Measurements from ENCODE around the gene RPS6KA3.
"Not testable (repeated sequence)": the region's sequence is repeated elsewhere in the genome, so short reads cannot be mapped to it uniquely, and the experiment has no call there.

The RPS6KA3 gene

GRCh38 chrX:20265221-20265725 lies 1.4 kb downstream of the RPS6KA3 start:
- DNase-seq (ENCODE audit: low spot score): peak; percentile 66

GRCh38 chrX:20263474-20263873 lies 3.2 kb downstream of the RPS6KA3 start:
- no peak for DNase-seq (ENCODE audit: low spot score)

GRCh38 chrX:20260885-20261284 lies 5.8 kb downstream of the RPS6KA3 start:
- DNase-seq (ENCODE audit: low spot score): no peak

DNA sequence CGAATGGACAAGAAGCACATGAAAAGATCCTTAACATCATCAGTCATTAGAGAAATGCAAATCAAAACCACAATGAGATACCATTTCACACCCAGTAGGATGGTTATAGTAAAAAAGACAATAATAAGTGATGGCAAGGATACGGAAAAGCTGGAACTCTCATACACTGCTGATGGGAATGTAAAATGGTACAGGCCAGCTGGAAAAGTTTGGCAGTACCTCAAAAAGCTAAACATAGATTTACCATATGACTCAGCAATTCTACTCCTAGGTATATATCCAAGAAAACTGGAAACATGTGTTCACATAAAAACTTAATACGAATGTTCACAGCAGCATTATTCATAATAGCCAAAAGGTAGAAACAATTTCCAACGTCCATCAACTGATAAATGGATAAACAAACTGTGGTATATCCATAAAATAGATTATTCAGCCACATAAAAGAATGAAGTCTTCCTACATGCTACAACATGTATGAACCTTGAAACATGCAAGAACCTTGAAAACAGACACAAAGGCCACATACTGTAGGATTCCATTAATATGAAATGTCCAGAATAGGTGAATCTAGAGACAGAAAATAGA lies 11.9 kb downstream of the RPS6KA3 start:
- DNase-seq (ENCODE audit: low spot score): no peak

- no peak for DNase-seq (ENCODE audit: low spot score)
Observed at GRCh38 chrX:20253232-20253543, 13.5 kb downstream of the RPS6KA3 start.

- no peak for DNase-seq (ENCODE audit: low spot score)
Observed at GRCh38 chrX:20252381-20253231, 14.1 kb downstream of the RPS6KA3 start.

DNA sequence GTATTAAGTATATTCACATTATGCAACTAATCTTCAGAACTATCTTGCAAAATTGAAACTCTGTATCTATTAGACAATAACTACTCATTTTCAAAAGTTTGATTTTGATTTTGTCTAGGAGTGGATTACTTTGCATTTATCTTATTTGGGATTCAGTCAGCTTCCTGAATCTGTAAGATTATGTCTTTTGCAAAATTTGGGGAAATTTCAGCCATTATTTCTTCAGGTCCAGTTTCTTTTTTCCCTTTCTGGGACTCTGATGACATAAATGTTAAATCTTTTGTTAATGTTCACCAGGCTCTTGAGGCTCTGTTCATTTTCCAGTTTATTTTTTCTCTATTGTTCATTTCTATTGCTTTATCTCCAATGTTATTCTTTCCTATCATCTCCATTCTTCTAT lies 15.0 kb downstream of the RPS6KA3 start:
- DNase-seq (ENCODE audit: low spot score): no peak

GRCh38 chrX:20250146-20250545 lies 16.6 kb downstream of the RPS6KA3 start:
- not testable (repeated sequence) for DNase-seq (ENCODE audit: low spot score)

DNA sequence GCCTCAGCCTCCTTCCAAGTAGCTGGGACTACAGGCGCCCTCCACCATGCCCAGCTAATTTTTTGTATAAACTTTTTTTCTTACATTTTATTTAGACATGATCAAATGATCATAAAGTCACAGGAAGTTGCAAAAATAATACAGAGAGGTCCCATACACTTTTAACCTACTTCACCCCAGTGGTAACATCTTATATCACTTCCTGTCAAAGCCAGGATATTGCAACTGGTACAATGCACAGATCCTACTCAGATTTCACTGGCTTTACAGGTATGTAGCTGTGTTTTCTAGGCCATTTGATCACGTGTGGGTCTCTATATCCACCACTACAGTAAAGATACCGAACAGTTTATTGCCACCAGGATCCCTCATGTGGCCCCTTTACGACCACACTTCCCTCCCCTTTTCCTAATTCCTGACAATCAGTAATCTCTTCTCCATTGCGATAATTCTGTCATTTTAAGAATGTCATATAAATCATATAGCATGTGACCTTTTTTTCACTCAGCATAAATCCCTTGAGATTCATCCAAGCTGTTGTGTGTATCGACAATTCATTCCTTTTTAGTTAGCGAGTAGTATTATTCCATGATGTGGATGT lies 18.0 kb downstream of the RPS6KA3 start:
- DNase-seq (ENCODE audit: low spot score): no peak

GRCh38 chrX:20244931-20245330 lies 21.8 kb downstream of the RPS6KA3 start:
- no peak for DNase-seq (ENCODE audit: low spot score)

- no peak for DNase-seq (ENCODE audit: low spot score)
Observed at GRCh38 chrX:20240201-20240600, 26.5 kb downstream of the RPS6KA3 start.

- no peak for DNase-seq (ENCODE audit: low spot score)
Observed at GRCh38 chrX:20237864-20238263, 28.8 kb downstream of the RPS6KA3 start.

DNA sequence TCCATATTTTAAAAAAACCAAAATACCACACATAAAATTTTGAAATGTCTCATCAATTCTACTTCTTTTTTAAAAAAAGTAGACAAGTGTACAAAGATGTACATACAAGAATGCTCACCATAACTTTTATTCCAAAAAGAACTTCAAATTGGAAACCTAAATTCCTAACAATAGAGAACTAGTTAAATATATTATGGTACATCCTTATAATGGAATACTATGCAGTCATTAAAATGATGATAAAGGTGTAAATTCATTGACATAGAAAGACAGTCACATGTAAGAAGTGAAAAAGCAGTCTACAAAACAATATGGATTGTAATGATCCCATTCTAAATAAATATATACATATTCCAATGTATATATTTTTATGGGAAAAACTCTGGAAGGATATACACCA lies 31.0 kb downstream of the RPS6KA3 start:
- DNase-seq (ENCODE audit: low spot score): no peak

DNA sequence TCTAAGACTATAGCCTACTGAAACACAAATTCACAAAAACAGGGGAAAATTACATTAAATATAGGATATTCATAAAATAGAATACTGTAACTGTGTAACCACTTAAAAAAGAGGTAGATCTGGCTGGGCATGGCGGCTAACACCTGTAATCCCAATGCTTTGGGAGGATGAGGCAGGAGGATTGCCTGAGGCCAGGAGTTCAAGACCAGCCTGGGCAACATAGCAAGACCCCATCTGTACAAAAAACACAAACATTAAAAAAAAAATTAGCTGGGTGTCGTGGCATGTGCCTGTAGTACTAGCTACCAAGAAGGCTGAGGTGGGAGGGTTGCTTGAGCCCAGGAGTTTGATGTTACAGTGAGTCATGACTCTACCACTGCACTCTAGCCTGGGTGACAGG lies 33.4 kb downstream of the RPS6KA3 start:
- no peak for DNase-seq (ENCODE audit: low spot score)

- DNase-seq (ENCODE audit: low spot score): no peak
Observed at GRCh38 chrX:20231598-20231997, 35.1 kb downstream of the RPS6KA3 start.

- no peak for DNase-seq (ENCODE audit: low spot score)
Observed at GRCh38 chrX:20230406-20230805, 36.3 kb downstream of the RPS6KA3 start.

DNA sequence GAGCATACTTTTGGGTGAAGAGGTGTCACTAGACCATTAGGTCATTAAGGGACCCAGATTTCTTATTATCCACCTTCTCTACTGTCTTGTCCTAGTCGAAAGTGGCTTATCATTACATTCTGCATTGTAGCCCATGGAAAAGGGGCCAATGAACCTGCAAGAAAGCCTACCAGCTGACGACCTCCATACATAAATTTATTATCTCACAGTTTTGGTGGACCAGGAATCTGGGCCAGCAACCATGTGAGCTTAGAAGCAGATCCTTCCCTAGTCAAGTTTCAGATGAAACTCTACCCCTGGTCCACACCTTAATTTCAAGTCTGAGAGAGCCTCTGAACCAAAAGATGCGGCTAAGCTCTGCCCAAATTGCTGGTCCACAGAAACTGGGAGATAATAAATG lies 37.6 kb downstream of the RPS6KA3 start:
- DNase-seq (ENCODE audit: low spot score): no peak

- DNase-seq (ENCODE audit: low spot score): no peak
Observed at GRCh38 chrX:20228245-20228644, 38.5 kb downstream of the RPS6KA3 start.

- DNase-seq (ENCODE audit: low spot score): no peak
Observed at GRCh38 chrX:20227116-20227515, 39.6 kb downstream of the RPS6KA3 start.

DNA sequence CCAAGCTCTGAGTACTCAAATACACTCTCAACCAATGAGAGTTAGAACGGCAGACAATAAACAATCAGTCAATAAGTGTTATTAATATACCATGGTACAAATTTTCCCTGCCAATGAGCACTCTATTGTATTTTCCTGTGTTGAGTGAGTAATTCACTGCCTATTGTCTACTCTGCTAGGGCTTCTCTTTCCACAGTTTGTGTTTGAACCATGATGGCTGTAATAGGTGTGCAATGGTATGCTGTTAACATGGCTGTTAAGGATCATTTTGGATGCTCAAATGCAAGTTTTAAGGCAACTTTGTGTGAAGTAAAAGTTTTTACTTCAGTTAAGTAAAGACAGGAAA lies 41.2 kb downstream of the RPS6KA3 start:
- no peak for DNase-seq (ENCODE audit: low spot score)

- no peak for DNase-seq (ENCODE audit: low spot score)
Observed at GRCh38 chrX:20224814-20225487, 41.8 kb downstream of the RPS6KA3 start.

DNA sequence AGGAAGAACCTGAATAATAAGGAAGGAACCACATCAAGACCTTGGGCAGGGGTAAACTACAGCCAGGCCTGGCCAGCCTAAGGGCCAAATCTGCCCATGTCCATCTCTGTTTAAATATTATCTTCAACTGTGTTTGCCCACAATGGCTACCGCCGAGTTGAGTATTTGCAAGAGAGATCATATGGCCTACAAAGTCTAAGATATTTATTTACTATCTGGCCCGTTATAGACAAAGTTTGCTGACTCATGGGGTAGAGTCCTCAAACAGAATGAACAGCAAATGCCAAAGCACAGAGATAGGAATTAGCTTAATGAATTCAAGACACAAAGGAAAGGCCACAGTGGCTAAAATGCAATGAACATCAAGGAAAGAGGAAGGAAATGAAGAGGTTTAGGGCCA lies 44.8 kb downstream of the RPS6KA3 start:
- DNase-seq (ENCODE audit: low spot score): no peak

Data from left forelimb (tissue), 1 donor.